Nucleus accumbens (tissue), 56 donors: ENCODE results near the gene MED12L.

Source experiments
- DNase-seq, 56 donors: peaks; one replicate each; lab custom pipeline; 2025; lab: John Stamatoyannopoulos, UW

MED12L gene

DNA sequence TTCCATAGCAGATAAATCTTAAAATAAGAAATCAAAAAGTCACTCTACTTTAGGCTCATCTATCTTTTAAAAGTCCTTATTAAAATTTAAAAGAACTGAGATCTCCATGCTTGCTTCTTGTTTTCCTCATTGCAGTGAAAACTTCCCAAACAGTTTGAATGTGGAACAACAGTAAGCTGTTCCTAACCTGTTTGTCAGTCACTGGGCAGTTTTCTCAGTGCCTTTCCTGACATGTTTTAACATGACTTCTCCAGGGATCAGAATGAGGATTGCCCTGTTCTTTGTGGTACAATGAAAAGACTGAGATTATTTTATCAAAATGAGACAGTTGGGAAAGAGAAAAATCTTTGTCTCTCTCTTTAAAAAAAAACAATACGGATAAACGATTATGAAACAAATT, 230.4 kb downstream of the MED12L start:
- no peak for DNase-seq

DNA sequence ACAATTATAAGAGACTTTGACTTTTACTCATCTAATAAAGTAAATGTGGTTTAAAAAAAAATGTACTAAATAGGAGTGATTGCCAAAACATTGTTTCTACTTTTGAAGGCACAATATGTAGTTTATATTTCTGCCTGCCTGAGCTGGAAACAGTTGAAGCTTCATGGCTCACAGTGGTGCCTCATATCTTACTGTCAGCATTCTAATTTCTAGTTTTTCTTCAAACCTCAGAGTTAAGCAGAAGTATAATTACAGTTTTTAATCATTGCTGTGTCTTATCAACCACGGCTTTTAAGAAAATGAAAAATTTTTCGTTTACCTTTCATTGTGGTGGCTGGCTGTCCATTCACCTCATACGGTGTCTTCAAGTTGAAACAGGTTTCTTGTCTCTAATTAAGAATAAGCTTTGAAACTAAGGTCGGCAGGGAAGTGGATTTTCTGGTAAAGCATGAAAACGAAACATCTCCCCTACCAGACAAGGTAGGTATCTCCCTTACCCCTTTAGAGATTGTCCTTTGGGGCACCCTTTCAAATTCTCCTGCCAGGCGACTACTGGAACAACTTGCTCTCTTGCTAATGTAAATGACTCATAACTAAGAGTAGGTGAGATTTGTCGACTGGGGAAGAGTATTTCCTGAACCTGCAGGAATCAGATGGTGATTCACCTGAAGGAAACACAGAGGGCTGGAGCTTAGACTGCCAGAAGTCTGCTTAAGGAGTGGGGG, 231.0 kb downstream of the MED12L start, which contains the start of gene GPR87:
Gene GPR87 (minus strand): TSS at position 554 of the 725 bp plus-strand sequence. CDS start 16,720 bp downstream, outside the sequence.
- peak in 8 of 56 donors; percentile 4 to 24 (median 10) for DNase-seq

DNA sequence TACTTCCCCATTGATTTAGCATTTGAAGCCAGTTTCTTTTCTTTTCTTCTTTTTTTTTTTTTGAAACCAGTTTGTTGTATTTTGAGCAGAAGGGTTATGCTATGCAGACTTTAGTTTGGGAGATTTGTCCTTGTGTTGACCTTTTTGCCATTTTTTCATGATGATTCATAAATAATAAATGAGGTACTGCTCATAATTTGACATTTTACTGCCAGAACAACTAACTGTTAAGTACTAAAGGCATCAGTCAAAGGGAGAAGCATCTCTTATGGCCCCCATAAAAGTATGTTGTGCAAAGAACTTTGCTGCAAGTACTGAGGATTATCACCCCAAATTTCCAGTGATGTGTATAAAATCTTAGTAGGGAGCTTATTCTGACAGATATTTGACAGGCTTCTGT, 232.8 kb downstream of the MED12L start:
- DNase-seq = no peak

DNA sequence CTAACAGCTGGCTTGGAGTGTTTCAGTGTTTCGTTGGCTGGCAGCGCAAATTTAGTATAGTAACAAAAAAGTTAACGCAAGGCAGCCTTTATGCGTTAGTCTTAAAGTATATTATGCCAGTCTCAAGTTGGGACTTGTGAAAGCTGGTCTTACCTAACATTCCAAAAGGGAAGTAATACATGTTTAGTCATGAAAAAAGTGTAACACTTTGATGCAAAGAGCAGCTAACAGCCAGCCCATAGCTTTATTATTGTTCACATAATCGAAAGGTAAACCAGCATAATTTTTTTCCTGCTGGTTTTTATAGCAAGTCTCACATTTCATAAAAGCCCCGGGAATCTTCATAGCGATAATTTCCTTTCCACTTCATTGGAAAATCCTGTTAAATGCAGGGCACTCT, 233.5 kb downstream of the MED12L start:
- no peak for DNase-seq

DNA sequence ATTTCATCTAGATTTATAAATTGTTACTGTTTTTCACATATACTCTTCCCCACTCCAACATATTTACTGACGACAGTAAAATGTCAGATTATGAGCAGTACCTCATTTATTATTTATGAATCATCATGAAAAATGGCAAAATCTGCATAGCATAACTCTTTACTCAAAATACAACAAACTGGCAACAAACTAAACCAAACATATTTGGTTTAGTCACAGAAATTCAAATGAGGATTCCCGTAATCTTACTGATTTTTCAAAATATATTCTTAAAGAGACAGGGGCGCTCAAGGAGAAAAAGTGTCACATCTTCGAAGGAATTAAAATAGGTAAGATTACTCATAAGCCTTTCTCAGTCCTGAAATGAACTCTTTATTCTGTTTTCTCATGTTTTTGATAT, 234.2 kb downstream of the MED12L start:
- DNase-seq = no peak

DNA sequence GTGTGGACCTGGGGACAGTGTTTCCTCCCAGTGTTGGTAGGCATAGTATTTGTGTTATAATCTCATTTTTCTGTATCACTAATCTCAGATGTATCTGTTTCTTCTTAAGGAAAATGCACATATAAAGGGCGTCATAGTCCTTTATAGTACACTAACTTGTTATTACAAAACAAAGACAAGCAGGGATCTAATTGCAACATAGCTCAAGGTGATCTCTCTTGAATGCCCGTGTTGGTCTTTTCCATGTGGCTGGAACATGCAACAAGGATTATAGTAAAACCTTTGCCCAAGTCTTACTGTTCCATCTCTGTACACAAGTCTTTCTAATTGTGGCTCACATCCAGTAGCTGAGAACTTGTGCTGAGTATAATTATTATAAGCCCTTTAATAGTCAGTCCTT, 234.7 kb downstream of the MED12L start:
- no peak for DNase-seq

DNA sequence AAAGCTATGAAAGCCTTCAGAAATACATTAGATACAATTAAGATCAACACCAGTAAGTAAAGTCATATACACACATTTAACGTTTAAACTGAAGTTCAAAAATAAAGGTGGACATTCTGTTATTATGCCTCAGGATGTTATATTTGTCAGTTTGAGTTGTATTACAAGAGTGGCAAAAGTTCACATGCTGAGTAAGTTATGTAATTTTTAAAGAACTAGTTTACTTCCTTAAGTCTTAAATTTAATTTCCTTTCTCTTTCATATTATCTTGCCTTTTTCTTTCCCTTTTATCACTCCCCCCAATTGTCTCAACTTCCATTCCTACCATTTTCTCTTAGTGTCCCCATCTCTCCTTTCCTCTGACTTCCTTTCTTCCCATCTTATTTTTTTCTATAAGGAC, 236.1 kb downstream of the MED12L start:
- DNase-seq = no peak

DNA sequence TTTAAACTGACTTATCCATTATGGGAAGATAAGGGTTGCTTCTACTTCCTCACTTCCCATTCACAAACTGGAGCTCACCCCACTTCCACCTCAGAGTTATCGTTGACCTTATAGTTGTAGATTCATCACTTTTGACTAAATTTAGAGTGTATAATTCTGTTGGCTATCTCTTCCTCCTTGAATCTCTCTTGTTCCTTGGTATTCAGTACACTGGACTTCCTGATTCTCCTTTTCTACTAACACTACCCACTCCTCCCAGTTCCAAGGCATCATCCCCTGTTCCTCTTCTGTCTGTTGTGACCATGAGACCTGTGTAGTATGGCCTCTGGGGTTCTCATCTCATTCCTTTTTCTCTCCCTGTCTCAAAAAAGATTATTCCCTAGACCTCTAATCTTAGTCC, 237.0 kb downstream of the MED12L start:
- DNase-seq = no peak

DNA sequence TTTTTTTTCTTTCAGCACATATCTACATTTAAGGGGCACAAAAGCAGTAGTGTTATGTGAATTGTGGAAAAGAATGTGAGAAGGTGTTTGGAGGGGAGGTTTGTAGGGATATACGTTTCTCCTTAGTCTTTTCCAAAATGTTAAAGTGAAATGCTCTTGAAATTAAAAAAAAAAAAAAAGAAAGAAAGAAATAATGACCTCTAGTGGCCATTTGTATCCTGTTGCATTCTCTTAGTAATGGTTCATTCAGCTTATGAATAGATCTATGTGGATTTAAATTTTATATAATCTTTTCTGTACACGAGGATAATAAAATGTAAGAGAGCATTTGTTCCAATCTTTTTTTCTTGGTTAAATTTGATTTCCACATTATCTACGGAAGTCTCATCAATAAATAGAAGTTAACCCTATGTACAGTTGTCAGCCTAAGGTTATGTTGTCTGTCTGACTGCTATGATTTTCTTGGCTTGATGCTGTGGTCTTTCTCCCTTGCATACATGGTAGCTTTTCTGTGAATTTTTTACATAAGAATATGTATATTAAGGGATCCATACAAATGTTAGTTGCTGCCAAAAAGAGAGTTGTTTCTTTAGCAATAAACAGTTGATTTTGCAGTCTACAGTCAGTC, 242.2 kb downstream of the MED12L start:
- no peak for DNase-seq

DNA sequence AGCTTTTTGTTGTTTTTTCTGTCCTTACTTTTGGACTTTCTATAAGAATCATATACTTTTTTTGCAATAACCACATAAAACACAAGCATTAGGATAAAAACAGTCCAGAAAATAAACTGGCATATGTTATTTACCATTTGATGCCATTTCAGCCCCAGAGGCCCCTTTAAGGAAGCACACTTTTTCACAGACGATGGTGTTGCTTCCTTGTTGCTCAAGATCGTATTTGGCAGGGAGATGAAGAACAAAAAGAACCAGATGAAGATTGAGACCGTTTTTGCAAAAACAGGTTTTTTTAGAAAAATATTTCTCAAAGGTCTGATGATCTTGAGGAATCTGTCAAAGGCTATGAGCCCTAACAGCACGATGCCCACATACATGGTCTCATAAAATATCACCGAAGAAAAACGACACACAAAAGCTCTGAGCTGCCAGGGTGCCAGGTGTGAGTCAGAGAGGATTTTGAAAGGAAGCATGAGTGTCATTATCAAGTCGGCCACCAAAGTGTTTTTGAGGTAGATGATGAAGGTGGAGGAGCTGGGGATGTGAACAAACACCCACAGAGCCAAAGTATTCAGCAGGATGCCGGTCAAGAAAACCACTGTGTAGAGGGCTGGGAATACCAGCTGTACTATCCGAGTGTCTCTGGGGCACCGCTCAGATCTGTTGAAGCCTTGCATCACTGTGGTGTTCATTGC, 243.0 kb downstream of the MED12L start:
- DNase-seq = peak in 2 of 56 donors; percentile 1 to 15

DNA sequence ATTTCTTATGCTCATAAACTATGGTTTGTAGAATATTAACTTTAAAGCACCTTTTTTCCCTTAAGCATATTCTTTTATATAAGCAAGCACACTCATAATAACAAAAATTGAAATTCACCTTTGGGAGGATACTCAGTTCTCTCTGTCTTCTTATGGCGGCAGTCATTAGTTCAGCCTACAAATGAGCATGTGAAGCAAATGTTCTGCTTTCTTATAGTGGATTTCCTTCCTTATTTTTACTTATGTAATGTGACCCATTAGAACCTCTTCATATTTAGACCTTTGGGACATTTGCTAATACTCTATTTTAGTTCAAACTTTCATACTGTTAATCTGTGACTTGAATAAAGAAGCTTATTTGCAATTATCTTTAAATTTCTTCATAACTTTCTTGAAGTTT, 243.9 kb downstream of the MED12L start, which contains the start of gene P2RY13:
Gene P2RY13 (minus strand): TSS at position 187 of the 400 bp plus-strand sequence. CDS start 21 bp downstream, at position 166.
- DNase-seq = no peak

DNA sequence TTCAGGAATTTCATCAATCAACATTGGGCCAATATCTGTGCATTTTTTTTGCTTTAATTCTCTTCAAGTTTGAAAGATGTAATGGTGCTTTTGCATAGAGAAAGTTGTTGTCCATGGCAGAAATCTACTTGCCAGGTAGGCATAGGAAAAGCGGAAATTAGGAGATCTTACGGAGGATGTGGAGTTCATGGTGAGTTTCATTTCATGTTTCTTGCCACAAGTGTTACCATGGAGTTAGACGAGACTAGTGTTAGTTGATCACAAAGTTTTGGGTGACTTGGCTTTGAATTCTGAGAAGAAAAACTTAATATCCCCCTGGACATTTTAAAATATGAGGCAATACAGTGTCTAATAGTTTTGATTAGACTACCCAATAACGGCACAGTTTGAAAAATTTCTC, 244.9 kb downstream of the MED12L start:
- no peak for DNase-seq

DNA sequence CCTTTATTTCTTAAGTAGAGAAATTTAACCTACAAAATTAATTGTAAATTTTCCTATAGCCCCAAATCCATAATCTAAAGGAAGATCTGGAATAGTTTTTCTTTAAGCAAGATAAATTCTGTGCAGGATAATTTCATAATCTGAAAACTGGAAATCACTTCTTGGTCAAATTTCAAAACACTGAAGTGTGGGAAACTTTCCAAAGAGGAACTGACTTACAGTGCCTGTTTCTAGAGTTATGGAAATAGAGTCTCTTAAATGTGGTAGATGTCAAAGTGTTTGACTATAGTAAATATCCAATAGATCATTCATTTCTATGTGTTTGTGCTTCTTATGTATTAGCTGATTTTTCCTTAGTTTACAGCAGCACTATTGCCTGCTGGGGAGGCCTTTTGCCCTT, 245.4 kb downstream of the MED12L start:
- DNase-seq = no peak

DNA sequence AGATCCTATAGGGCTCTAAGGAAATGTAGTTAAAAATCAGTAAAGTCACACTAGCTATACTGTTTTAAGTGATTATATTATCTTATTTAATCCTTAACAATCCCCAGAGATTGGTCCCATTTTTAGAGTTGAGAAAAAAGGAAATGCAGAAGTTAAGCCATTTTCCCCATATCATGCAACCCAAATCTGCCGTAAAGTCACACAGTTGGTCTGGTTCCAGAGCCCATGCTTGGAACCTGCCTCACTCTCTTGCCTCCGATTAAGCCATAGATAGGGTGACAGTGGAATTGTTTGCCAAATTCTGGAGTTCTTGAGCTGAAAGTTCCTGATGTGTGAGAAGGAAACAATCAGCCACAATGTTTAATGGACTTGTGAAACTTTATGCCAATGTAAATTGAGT, 246.2 kb downstream of the MED12L start:
- DNase-seq = no peak

DNA sequence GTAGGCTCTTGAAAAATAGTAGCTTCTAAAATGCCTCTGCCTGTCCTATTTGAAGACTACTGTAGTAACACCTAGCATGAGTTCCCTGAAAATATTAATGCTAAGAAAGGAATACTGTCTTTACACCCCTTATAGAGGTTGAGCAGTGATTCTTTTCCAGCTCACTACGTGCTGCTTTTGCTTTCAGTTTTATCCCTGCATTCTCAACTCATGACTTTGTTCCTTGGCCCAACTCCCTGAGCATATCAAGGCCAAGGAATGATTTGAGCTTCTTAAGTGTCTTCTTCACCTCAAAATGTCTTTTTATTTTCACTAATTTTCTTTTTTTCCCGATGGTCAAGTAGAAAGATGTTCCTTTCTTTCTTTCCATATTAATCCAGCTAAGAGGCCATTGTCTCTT, 260.4 kb downstream of the MED12L start:
- no peak for DNase-seq

DNA sequence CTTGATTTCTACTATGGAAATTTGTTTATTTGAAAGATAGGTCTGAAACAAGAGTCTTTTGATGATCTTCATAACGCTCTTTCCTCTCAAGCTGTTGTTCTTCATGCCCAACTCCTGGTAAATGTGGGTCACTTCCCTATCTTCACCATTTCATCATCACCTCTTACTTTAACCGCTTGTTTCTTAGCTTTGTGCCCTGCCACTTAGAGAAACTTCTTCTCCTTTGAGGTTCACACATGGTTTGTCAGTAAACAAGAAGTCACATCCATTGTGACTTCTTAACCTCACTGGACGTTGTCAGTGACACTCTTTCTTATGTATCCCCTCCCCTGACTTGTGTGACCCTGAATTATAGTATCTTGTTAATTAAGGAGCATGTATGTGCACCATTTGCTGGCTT, 260.8 kb downstream of the MED12L start:
- no peak for DNase-seq

DNA sequence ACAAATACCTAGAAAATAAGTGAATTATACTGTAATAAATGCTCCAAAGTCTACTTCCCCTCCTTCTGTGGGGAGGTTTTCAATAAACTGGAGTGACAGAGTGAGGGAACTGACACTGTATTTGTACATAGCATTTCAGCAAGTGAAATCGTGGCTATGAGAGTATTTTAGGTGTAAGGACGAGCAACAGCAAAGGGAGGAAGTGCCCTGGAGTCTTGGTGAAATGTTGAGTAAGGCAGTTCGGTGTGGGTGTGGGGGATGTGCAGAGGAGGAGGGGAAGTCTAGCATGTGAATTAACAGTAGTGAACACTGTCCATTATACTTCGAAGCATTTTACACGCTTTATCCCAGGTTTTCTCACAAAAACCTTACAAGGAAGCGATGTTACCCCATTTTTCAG, 262.0 kb downstream of the MED12L start:
- DNase-seq = peak in 13 of 56 donors; percentile 1 to 43 (median 20)

DNA sequence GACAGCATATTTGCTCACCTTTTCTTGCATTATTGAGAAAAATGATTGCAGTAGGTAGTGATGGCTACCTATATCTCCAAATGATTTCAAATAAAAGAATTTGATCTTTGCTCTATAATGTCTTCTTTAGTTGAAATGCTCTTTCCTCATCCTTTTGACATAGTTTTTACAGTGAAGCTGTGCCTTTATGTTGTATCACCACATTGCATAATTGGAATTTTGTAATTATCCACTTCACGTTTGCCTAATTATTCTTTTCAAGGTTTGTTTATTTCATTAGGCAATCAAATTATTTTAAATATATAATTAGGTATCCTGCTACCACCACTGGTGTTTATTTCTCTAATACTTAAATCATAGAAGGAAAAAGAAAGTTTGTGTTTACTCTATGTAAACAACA, 265.2 kb downstream of the MED12L start:
- DNase-seq = no peak

DNA sequence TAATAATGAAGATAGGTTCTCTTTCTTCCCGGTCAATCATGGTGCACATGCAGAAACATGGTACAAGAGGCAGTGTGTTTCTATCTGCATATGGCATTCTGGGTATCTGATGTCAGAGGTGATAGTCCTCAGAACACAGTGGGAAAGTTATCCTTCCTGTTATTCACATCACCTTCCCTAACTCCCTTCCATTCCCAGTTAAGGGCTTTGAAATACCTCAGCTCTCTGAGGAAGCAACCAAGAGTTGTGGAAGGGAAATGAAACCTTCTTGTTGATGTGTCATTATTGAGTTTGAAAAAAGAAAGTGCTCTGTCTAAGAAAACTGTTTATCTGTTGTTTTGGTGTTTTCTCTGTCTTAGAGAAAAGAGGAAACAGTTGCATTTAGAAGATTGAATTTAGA, 265.8 kb downstream of the MED12L start:
- DNase-seq = no peak

DNA sequence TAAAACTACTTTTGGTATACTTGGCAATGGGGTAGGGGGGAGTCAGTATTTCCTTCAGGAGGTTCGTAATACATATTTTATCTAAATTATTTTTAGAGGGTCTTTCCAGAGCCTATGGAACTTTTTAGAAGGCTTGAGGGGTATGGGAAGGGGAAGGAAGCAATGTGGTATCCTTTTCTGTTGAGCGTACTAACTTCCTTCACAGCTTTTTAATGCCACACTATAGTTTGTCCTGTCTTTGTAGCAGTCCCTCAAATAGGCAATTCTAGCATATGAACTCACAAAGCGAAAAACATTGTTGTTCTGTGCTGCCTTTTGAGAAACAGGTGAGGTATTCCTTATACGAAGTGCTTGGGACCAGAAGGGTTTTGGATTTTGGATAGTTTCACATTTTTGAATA, 266.2 kb downstream of the MED12L start:
- no peak for DNase-seq

DNA sequence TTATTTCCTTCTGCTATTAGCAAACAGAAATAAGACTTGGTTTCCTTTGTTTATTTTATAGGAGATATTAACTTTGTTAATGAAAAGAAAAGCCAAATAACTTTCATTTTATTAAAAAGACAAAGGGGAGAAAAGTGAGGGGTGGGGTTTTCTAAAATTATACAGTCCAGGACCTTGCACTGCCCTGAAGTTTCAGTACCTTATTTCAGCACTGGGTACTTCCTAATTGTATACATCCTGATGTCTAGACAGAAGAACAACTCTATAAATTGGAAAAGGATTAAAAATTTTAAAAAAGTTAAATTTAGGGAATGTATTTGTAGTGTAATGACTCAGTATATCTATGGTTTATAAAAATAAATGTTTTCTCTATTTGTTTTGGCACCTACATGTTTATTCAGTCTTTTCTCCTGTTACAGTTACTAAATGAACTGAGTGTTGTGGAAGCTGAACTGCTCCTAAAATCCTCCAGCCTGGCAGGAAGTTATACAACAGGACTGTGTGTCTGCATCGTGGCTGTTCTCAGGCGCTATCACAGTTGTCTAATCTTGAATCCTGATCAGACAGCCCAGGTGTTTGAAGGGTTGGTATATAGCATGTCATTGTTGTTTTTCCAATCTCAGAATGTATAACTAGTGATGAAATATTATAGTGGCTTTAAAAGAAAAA, 271.5 kb downstream of the MED12L start:
- DNase-seq = peak in 1 of 56 donors; percentile 13
